CD14-positive monocyte (primary cell): ENCODE data around the gene PADI6. TPM values are rescaled to one million over a fixed set of nuclear protein-coding genes. Genes with fewer than 3 reads are reported as not detected.

Experiments
- DNase-seq, 3 donors: peaks; one replicate each; pipeline ENCODE4 v3.0.0-alpha.2; 2011 to 2022
- H2AFZ ChIP-seq: 2 replicates; pipeline ENCODE4 v1.6.0; 2012; ENCODE audit warnings: mild to moderate bottlenecking, low read depth, low read length, inconsistent platforms; ENCODE audit not compliant: insufficient read depth, poor library complexity, severe bottlenecking
- H3K27ac ChIP-seq, 2 donors: 1 replicate in 1 of 2; 2 replicates in 1 of 2; pipeline ENCODE4 v1.5.1; 2012 to 2013; ENCODE audit warnings: low read length in 2 of 2, control low read depth in 1 of 2, inconsistent platforms in 1 of 2, low read depth in 1 of 2, mild to moderate bottlenecking in 1 of 2
- H3K27me3 ChIP-seq, 2 donors: one replicate each; pipeline versions ENCODE4 v1.6.0 to v1.6.1; 2011 to 2013; ENCODE audit warnings: low read length in 2 of 2; ENCODE audit not compliant: control insufficient read depth in 2 of 2, insufficient read depth in 2 of 2
- H3K36me3 ChIP-seq, 2 donors: replicated peaks in 1 of 2; 1 replicate in 1 of 2; 2 replicates in 1 of 2; pipeline versions ENCODE4 v1.5.1 to v1.6.1; 2012 to 2013; ENCODE audit warnings: low read length in 2 of 2, control low read depth in 1 of 2, inconsistent platforms in 1 of 2, mild to moderate bottlenecking in 1 of 2; ENCODE audit not compliant: insufficient read depth in 2 of 2, control insufficient read depth in 1 of 2
- H3K4me1 ChIP-seq, 2 donors: 1 replicate in 1 of 2; 2 replicates in 1 of 2; pipeline versions ENCODE4 v1.5.1 to v1.6.1; 2012 to 2013; ENCODE audit warnings: low read length in 2 of 2, control low read depth in 1 of 2, inconsistent platforms in 1 of 2, mild to moderate bottlenecking in 1 of 2, moderate library complexity in 1 of 2; ENCODE audit not compliant: insufficient read depth in 2 of 2, control insufficient read depth in 1 of 2
- H3K4me2 ChIP-seq: replicated peaks from 2 replicates; pipeline ENCODE3; 2012; ENCODE audit warnings: low read length, moderate library complexity, mild to moderate bottlenecking; ENCODE audit not compliant: poor library complexity, severe bottlenecking; ENCODE audit errors: extremely low read depth
- H3K4me3 ChIP-seq, 3 experiments: fragments of 200-600 bp in 1 of 3; sonication (generic) in 1 of 3; replicated peaks in 1 of 3; 1 replicate in 2 of 3; 2 replicates in 1 of 3; pipeline ENCODE4 v1.5.1; 2011 to 2013; ENCODE audit warnings: low read length in 3 of 3, mild to moderate bottlenecking in 3 of 3, control low read depth in 2 of 3, low read depth in 2 of 3, inconsistent platforms in 1 of 3, moderate library complexity in 1 of 3
- H3K79me2 ChIP-seq: 2 replicates; pipeline ENCODE4 v1.6.0; 2012; ENCODE audit warnings: mild to moderate bottlenecking, control low read depth, inconsistent platforms, low read length, moderate library complexity; ENCODE audit not compliant: insufficient read depth
- H3K9ac ChIP-seq: 2 replicates; pipeline ENCODE4 v1.6.0; 2017; ENCODE audit warnings: low read length, mild to moderate bottlenecking; ENCODE audit not compliant: insufficient read depth, poor library complexity, severe bottlenecking
- H3K9me3 ChIP-seq, 2 donors: replicated peaks in 1 of 2; 1 replicate in 1 of 2; 2 replicates in 1 of 2; pipeline versions ENCODE4 v1.5.1 to v1.6.1; 2012 to 2013; ENCODE audit warnings: low read length in 2 of 2, control low read depth in 1 of 2; ENCODE audit not compliant: control insufficient read depth in 1 of 2, insufficient read depth in 1 of 2
- H4K20me1 ChIP-seq: 2 replicates; pipeline ENCODE4 v1.6.0; 2012; ENCODE audit warnings: mild to moderate bottlenecking, low read length, control low read depth, moderate library complexity; ENCODE audit not compliant: insufficient read depth
- H3K27ac Mint-ChIP-seq, 7 donors: one replicate each; pipeline ENCODE4 v1.8.0; 2020; ENCODE audit warnings: mild to moderate bottlenecking in 7 of 7, mixed read lengths in 7 of 7, moderate library complexity in 6 of 7, inconsistent platforms in 2 of 7
- H3K27me3 Mint-ChIP-seq, 3 donors: one replicate each; pipeline ENCODE4 v1.8.0; 2021 to 2022; ENCODE audit warnings: low read depth in 3 of 3, mild to moderate bottlenecking in 3 of 3, mixed read lengths in 3 of 3, moderate library complexity in 3 of 3, inconsistent platforms in 1 of 3
- H3K36me3 Mint-ChIP-seq, 2 donors: one replicate each; pipeline ENCODE4 v1.8.0; 2020; ENCODE audit warnings: mixed read lengths in 2 of 2, inconsistent platforms in 1 of 2, mild to moderate bottlenecking in 1 of 2
- H3K4me1 Mint-ChIP-seq: one replicate; pipeline ENCODE4 v1.8.0; 2020; ENCODE audit warnings: mild to moderate bottlenecking, mixed read lengths
- H3K4me3 Mint-ChIP-seq, 2 donors: one replicate each; pipeline ENCODE4 v1.8.0; 2020; ENCODE audit warnings: mild to moderate bottlenecking in 2 of 2, mixed read lengths in 2 of 2, moderate library complexity in 1 of 2
- H3K9me3 Mint-ChIP-seq, 7 donors: one replicate each; pipeline ENCODE4 v1.8.0; 2020 to 2022; ENCODE audit warnings: mixed read lengths in 7 of 7, mild to moderate bottlenecking in 6 of 7, moderate library complexity in 6 of 7, inconsistent platforms in 2 of 7
- WGBS: methylation state at CpG from one replicate; pipeline ENCODE4 v1.1.5; 2013; ENCODE audit warnings: missing lambda C conversion rate; ENCODE audit not compliant: insufficient coverage; 5-methylcytosine and 5-hydroxymethylcytosine counted together
- intact Hi-C, 2 donors: fragments of 100-400 bp; cut with micrococcal nuclease; formaldehyde crosslinking; loops; one replicate each; pipeline versions ENCODE4 v1.15.0 to v1.15.1; 2023
- polyA plus RNA-seq, 3 donors: library from polyadenylated mRNA; depleted of rRNA in 1 of 3; unstranded in 2 of 3; stranded (reverse) in 1 of 3; fragments of 300-500 nt in 2 of 3; fragments of >200 nt in 1 of 3; fragmentation: Illumina TruSeq in 2 of 3; gene quantifications; 1 replicate in 2 of 3; 2 replicates in 1 of 3; pipeline ENCODE4 v1.2.3, GENCODE V29; 2012 to 2021
- TF ChIP-seq, protein P1 (sequence below): fragments of 200-600 bp; IDR thresholded peaks from one replicate; pipeline ENCODE4 v1.8.0; 2022; ENCODE audit warnings: antibody characterized with exemption, mild to moderate bottlenecking

The PADI6 gene
- polyA plus RNA-seq, 3 donors: 0.66 to 0.83 (median 0.78) TPM

DNA sequence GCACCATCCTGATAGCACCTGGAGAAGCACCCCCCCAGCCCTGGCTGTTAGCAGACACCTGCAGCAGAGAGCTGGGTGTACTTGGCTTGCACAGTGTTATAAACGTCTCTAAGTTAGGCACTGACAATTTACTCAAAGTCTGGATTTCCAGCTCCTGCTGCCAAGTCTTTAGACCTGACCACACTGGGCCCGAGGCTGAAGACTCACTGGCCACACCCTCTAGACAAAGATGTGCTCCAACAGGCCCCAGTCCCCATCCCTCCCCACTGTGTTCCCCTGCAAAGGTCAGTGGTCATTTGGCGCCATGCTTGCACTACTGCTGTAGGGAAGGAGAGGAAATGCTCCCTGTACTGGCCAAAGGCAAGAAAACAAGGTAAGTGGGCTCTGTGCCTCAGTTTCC is 31.1 kb downstream of the PADI6 start:
- intact Hi-C loops: loop anchor here (5.0 to 10.0 kb wide), 4 partner anchors 158 to 341 kb away; partner anchors contain the start of genes PADI2 (in 1 of the 2) and PADI3 (in 1 of the 2)
- H3K79me2 ChIP-seq: no peaks in the 10 kb centered on the region
- no peak overlapping the region for H3K27ac Mint-ChIP-seq
- no peak overlapping the region for H3K27ac ChIP-seq
- no peak overlapping the region for H2AFZ ChIP-seq
- H3K9me3 ChIP-seq: no peaks in the 10 kb centered on the region
- H3K36me3 ChIP-seq: peaks cover 13 to 15% of the 10 kb centered on the region in 2 donors
- H3K27me3 Mint-ChIP-seq: peaks cover 0 to 2% (median 0%) of the 10 kb centered on the region in 3 donors
- H3K4me3 ChIP-seq: no peak overlapping the region
- H4K20me1 ChIP-seq: peaks cover 15% of the 10 kb centered on the region
- H3K4me3 Mint-ChIP-seq: no peak overlapping the region
- WGBS: 100% methylated on average over 1 of the region's 3 CpGs
- H3K9ac ChIP-seq: no peak overlapping the region
- TF ChIP-seq, protein P1, sequence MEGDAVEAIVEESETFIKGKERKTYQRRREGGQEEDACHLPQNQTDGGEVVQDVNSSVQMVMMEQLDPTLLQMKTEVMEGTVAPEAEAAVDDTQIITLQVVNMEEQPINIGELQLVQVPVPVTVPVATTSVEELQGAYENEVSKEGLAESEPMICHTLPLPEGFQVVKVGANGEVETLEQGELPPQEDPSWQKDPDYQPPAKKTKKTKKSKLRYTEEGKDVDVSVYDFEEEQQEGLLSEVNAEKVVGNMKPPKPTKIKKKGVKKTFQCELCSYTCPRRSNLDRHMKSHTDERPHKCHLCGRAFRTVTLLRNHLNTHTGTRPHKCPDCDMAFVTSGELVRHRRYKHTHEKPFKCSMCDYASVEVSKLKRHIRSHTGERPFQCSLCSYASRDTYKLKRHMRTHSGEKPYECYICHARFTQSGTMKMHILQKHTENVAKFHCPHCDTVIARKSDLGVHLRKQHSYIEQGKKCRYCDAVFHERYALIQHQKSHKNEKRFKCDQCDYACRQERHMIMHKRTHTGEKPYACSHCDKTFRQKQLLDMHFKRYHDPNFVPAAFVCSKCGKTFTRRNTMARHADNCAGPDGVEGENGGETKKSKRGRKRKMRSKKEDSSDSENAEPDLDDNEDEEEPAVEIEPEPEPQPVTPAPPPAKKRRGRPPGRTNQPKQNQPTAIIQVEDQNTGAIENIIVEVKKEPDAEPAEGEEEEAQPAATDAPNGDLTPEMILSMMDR: no peak
- no peak for DNase-seq
- H3K4me1 Mint-ChIP-seq: peaks cover 12% of the 10 kb centered on the region
- peaks cover 5 to 22% of the 10 kb centered on the region in 2 donors for H3K4me1 ChIP-seq
- H3K36me3 Mint-ChIP-seq: peaks cover 14 to 19% of the 10 kb centered on the region in 2 donors
- H3K27me3 ChIP-seq: no peaks in the 10 kb centered on the region
- H3K4me2 ChIP-seq: no peak overlapping the region
- no peaks in the 10 kb centered on the region for H3K9me3 Mint-ChIP-seq

- peaks cover 7% of the 10 kb centered on the region for H3K4me1 Mint-ChIP-seq
- no peak for DNase-seq
- peak overlapping the region in 1 of 7 donors; percentile 10 for H3K27ac Mint-ChIP-seq
- H3K9ac ChIP-seq: no peak overlapping the region
- peaks cover 0 to 12% of the 10 kb centered on the region in 2 donors for H3K4me1 ChIP-seq
- no peak overlapping the region for H3K4me3 ChIP-seq
- H3K4me2 ChIP-seq: no peak overlapping the region
- TF ChIP-seq, protein P1: no peak
- no peak overlapping the region for H3K27ac ChIP-seq
- peaks cover 0 to 2% (median 0%) of the 10 kb centered on the region in 3 donors for H3K27me3 Mint-ChIP-seq
- no peak overlapping the region for H2AFZ ChIP-seq
- no peaks in the 10 kb centered on the region for H3K9me3 ChIP-seq
- no peaks in the 10 kb centered on the region for H3K27me3 ChIP-seq
- intact Hi-C loops: loop anchor here (5.0 to 10.0 kb wide), 4 partner anchors 159 to 342 kb away; partner anchors contain the start of genes PADI2 (in 1 of the 2) and PADI3 (in 1 of the 2)
- peaks cover 18% of the 10 kb centered on the region for H4K20me1 ChIP-seq
- H3K4me3 Mint-ChIP-seq: no peak overlapping the region
- WGBS: 82% methylated on average over 9 of the region's 15 CpGs
- H3K9me3 Mint-ChIP-seq: no peaks in the 10 kb centered on the region
- H3K79me2 ChIP-seq: no peaks in the 10 kb centered on the region
- peaks cover 24 to 26% of the 10 kb centered on the region in 2 donors for H3K36me3 ChIP-seq
- peaks cover 25 to 29% of the 10 kb centered on the region in 2 donors for H3K36me3 Mint-ChIP-seq
These were observed 32.2 kb downstream of the PADI6 start for GRCh38 chr1:17404034-17404684.
